GM21717 (cell line): ENCODE data around the gene SGF29.
"Not testable (repeated sequence)": the region's sequence is repeated elsewhere in the genome, so short reads cannot be mapped to it uniquely, and the experiment has no call there.

Source experiments
- ATAC-seq: cut with Tn5 transposase; IDR thresholded peaks from one replicate; pipeline ENCODE4 v1.9.1; 2021; ENCODE audit warnings: mild to moderate bottlenecking, moderate library complexity; ENCODE audit not compliant: unreplicated experiment

Gene SGF29

GRCh38 chr16:28609631-28610594, 56.2 kb downstream of the SGF29 start, which contains the start of gene SULT1A1:
Gene SULT1A1 (minus strand): TSS chr16:28610044. CDS start chr16:28608855, 1,189 bp downstream.
- no peak for ATAC-seq

GRCh38 chr16:28610595-28611191, 57.0 kb downstream of the SGF29 start:
- ATAC-seq, result no peak

- not testable (repeated sequence) for ATAC-seq
These were observed 58.9 kb downstream of the SGF29 start for GRCh38 chr16:28612359-28613280.

- not testable (repeated sequence) for ATAC-seq
These were observed 60.2 kb downstream of the SGF29 start for GRCh38 chr16:28613912-28614311.

GRCh38 chr16:28614561-28614960, 60.8 kb downstream of the SGF29 start:
- not testable (repeated sequence) for ATAC-seq

- ATAC-seq, result not testable (repeated sequence)
These were observed 61.9 kb downstream of the SGF29 start for GRCh38 chr16:28615486-28616223.

GRCh38 chr16:28616224-28616577, 62.5 kb downstream of the SGF29 start:
- not testable (repeated sequence) for ATAC-seq

- ATAC-seq, result no peak
These were observed 62.9 kb downstream of the SGF29 start for GRCh38 chr16:28616636-28617035.

GRCh38 chr16:28617874-28618273, 64.2 kb downstream of the SGF29 start:
- no peak for ATAC-seq

GRCh38 chr16:28620316-28620715, 66.6 kb downstream of the SGF29 start:
- ATAC-seq, result not testable (repeated sequence)

- no peak for ATAC-seq
These were observed 67.9 kb downstream of the SGF29 start for GRCh38 chr16:28621481-28622155.

- ATAC-seq, result not testable (repeated sequence)
These were observed 68.9 kb downstream of the SGF29 start for GRCh38 chr16:28622532-28623171.

GRCh38 chr16:28623172-28623711, 69.5 kb downstream of the SGF29 start:
- no peak for ATAC-seq

GRCh38 chr16:28630905-28631304, 77.2 kb downstream of the SGF29 start:
- not testable (repeated sequence) for ATAC-seq

- ATAC-seq, result not testable (repeated sequence)
These were observed 82.5 kb downstream of the SGF29 start for GRCh38 chr16:28636093-28636823.

GRCh38 chr16:28637765-28638164, 84.0 kb downstream of the SGF29 start, which contains the start of gene NPIPB8:
Gene NPIPB8 (plus strand): TSS chr16:28638065. CDS start chr16:28638361, 296 bp downstream.
- ATAC-seq, result not testable (repeated sequence)

GRCh38 chr16:28638359-28638758, 84.6 kb downstream of the SGF29 start:
- not testable (repeated sequence) for ATAC-seq

GRCh38 chr16:28639959-28640358, 86.2 kb downstream of the SGF29 start:
- ATAC-seq, result not testable (repeated sequence)
